CD4-positive, alpha-beta T cell treated with Interferon alpha-2 for 1 hour (primary cell): ENCODE results near the gene ID4.

Experiments
- DNase-seq, 2 donors: peaks; one replicate each; pipeline ENCODE4 v3.0.0-alpha.2; 2020 to 2022

The ID4 gene, protein sequence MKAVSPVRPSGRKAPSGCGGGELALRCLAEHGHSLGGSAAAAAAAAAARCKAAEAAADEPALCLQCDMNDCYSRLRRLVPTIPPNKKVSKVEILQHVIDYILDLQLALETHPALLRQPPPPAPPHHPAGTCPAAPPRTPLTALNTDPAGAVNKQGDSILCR

DNA sequence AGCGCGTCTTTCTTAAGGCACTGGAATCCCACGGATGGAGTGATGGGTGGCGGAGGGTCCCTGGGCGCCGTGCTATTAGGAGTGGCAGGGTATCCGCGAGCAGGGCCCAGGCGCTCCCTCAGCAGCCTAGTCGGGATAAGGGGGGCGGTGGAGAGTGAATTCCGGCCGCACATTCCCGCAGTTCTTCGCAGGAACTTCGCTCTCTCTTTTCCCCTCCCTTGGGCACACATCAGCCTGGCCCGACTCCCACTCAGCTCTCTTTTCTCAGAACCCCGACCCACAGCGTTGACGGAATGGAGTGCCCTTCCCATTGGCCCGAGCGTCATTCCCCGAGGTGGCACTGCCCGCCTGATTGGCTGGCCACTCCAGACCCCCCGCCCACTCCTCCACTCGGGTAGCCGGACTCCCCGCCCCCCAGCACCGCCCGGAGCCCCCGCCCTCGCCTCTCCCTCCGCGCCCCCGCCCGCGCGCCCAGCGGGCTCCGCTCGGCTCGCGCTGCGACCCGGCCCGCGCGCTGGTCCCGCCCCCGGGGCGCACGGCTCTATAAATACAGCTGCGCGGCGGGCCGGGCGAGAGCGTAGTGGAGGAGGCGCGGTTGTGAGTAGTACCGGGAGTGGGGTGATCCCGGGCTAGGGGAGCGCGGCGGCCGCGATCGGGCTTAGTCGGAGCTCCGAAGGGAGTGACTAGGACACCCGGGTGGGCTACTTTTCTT is at the start of gene ID4:
Gene ID4 (plus strand): TSS at position 572 of the 712 bp plus-strand sequence. CDS start 385 bp downstream, outside the sequence.
- no peak for DNase-seq

GRCh38 chr6:19788686-19789085 is 48.5 kb upstream of the ID4 start:
- no peak for DNase-seq

DNA sequence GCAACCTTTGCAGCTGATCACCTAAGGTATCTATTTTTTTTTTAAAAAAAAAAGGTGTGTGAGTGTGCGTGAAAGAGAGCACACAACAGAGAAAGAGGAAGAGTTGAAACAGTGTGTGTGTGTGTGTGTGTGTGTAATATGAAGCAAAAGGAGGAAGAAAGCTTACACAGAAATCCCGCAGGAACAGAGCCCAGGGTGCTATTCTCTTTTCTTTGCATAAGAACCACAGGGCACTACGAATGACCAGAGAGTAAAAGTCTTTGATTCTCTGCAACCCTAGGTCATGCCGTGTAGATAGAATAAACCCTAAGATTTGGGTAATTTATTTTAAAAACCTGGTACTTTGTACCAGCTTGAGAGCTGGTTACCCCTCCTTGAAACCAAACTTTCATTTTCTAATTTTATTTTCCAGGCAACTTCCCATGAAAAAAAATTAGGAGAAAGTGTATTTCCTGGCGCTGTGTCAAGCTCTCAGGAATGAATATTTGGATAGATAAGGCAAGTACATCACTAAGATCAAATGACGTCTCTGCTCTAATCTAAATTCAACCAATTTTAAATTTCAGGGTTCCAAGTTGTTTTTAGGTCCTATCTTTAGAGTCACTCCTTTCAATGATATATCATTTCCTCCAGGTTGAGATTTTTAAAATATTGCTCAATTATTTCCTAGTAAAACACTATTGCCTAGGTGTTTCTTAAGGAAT is 47.9 kb upstream of the ID4 start:
- DNase-seq, result no peak

GRCh38 chr6:19791267-19791666 is 45.9 kb upstream of the ID4 start:
- no peak for DNase-seq

DNA sequence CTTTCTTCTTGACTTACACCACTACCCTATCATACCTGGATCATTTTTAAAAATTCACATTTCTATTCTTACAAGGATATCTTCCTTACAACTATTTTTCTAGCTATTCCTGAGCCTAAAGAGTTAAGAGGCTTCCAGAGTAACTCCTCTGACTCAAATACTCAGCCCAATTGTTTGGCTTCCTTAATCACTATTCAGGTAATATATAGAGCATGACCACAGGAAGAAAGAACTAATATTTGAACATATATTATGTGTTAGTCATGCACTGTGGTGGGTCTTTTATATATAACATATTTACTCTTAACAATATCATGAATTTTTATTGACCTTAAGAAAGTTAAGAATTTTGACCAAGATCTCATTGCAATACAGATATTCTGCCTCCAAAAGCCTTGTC is 42.0 kb upstream of the ID4 start:
- no peak for DNase-seq

- DNase-seq, result no peak
Observed at GRCh38 chr6:19796452-19796851, 40.7 kb upstream of the ID4 start.

DNA sequence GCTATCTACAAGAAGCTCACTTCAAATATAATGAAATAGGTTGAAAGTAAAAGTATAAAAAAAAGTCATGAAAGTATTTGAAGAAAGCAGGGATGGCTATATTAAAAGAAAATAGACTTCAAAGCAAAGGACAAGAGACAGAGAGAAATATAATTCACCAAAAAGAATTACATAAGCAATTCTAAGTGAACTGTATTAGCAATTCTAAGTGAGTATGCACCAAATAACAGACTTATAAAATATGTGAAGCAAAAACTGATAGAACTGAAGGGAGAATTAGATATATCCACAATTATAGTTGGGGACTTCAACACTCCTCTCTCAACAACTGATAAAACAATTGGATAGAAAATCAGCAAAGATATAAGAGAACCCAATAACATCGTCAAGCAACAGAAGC is 38.8 kb upstream of the ID4 start:
- no peak for DNase-seq

DNA sequence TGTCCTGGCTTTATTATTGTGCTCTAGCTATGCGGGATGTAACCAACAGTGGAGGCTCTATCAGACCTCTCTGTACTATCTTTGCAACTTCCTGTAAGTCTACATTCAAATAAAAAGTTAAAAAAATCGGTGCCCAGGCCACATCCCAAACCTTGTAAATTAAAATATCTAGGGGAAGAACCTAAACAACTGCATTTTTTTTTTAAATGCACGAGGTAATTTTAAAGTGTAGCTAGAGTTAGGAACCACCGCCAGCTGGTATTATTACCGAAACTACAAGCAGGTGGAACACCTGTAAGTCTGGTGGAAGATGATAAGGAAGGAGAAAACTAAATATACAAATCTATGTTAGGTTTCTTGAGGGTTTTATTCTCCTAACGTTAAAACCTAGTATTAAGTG is 34.5 kb upstream of the ID4 start:
- DNase-seq, result no peak

GRCh38 chr6:19803331-19804204 is 33.6 kb upstream of the ID4 start:
- no peak for DNase-seq

DNA sequence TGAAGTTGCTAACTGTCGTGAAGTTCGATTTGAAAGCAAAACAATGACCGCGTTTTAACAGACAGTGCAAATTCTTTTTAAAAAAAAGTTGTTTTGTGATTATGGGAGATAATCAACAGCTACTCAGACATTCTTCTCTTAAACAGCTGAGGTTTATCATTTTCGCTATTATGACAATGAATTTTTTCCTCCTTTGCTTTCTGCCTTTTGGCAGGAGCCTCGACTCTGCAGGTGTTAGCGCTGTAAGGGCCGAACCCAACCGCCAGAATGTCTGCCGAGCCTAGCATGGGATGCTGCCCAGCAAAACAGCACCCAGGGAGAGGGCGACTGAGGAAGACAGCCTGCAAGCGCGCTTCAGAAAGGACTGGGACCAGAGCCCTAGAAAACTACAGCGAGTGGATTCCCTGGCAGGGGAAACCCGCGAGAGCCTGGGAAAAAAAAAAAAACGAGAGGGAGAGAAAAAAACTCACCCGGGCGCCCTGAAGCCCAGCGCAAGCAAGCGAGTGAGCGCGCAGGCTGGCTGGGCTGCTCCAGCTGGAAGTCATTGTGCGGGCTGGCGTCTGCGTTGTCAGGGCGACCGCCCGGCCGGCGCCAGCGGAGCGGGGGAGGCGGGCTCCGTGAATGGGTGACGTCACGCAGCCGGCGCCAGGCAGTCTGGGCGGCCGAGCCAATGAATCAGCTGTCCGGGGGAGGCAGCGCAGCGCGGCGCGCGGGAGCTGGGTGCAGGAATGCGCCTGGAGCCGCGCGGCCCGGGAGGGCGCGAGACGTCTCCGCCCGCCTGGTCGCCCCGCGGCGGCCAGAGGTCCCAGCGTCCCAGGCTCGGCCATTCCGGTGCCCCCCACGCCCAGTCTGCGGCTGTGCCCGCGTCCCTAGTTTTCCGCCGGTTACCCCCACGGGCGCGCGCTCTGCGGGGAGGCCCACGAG is 32.7 kb upstream of the ID4 start:
- DNase-seq, result peak; percentile 16 to 37

DNA sequence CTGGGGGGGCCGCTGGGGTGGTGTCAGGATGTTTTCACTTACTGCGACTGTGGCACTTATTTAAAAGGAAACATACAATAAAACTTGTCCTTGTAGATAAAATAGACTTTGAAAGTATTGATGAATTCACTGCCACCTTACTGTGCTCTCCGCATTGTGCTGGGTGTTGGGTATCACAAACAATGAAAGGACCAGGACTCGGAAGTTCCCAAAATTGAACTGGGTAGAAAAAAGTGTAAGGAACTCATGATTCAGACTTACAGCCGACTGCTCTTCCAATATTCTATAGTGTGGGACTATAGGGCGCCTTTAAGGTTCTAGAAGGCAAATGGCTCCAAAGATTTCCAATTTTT is 32.1 kb upstream of the ID4 start:
- no peak for DNase-seq

- DNase-seq, result no peak
Observed at GRCh38 chr6:19806971-19807396, 30.2 kb upstream of the ID4 start.

GRCh38 chr6:19811397-19812079 is 25.6 kb upstream of the ID4 start:
- no peak for DNase-seq

GRCh38 chr6:19812512-19813119 is 24.6 kb upstream of the ID4 start:
- no peak for DNase-seq

GRCh38 chr6:19818805-19819204 is 18.4 kb upstream of the ID4 start:
- no peak for DNase-seq

GRCh38 chr6:19824058-19824807 is 12.9 kb upstream of the ID4 start:
- DNase-seq, result no peak

DNA sequence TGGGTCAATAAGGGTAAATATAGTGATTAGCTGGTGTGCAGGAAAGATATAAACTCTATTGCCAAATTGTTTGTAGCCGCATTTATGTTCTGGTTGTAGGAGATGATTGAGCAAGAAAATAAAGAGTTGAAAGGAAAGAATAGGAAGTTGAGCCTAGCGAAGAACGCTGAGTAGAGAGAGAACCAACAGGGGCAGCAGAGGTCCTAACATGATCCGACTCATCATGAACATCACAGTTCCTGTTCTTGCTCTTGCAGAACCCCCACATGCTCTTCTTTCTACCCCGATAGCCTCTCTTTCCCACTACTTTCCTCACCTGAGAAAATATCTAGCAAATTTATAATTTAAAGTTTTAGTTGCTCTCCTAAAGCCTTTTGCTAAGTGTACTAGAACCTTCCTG is 9.9 kb upstream of the ID4 start:
- no peak for DNase-seq

DNA sequence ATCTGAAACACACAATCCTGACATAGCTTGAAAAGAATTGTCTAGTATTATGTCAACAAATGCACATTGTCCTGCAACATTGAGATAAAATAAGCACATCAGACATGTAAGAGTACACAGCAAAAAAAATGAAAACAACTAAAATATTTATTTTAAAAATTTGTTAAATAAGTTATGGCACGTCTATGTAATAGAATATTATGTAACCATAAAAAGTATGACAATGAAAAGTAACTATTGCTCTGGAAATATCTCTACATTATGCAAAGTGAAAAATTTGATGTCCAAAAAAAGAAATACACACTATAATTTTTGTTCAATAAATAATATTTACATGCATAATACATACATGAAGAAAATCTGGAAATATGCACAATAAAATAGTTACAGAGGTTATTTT is 9.3 kb upstream of the ID4 start:
- no peak for DNase-seq

DNA sequence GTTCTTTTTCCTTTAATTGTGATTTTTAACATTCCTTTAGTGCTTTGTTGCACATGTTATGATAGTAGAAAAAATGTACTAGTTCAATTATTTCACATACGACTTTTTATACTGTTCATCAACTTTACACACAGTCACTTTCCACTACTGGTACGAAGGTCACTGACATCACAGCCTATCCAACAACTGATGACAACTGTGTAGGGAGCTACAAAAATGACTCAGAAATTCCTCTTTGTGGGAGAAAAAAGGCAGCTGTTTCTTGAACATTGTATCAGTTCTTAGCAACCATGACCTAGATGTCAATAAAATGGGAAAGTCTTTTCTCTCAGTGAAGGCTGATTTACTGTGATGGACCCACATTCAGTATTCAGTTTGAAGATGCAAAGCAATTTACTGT is 7.0 kb upstream of the ID4 start:
- no peak for DNase-seq

DNA sequence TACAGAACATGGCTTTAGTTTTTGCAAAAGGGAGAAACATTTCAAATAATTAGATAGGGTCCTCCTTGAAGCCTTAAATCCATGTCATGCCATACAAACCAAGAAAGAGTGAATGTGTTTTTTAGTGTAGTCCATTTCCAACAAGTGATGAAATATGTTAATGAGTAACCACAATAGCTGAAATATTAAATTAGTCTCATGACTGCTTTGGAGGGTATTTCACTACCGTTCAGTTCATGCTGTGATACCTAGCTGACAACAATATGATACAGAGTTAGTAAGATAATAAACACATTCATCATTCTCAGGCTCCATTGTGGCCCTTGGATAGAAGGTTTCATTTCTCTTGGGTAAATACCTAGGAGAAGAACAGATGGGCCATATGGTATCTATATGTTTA is 5.8 kb upstream of the ID4 start:
- DNase-seq, result no peak
